Endothelial cell (in vitro differentiated cells): ENCODE measurements around the gene CACNA1F. TPM values are rescaled to one million over a fixed set of nuclear protein-coding genes. Genes with fewer than 3 reads are reported as not detected.

Experiments used
- DNase-seq: peaks from one replicate; pipeline ENCODE4 v3.0.0; 2021; ENCODE audit warnings: low spot score
- H3K27ac Mint-ChIP-seq: one replicate; pipeline ENCODE4 v1.8.0; 2021; ENCODE audit warnings: mixed read lengths, inconsistent platforms; ENCODE audit not compliant: unreplicated experiment
- H3K27me3 Mint-ChIP-seq: one replicate; pipeline ENCODE4 v1.8.0; 2021; ENCODE audit warnings: mild to moderate bottlenecking, moderate library complexity, mixed read lengths, inconsistent platforms; ENCODE audit not compliant: unreplicated experiment
- H3K36me3 Mint-ChIP-seq: one replicate; pipeline ENCODE4 v1.8.0; 2021; ENCODE audit warnings: mild to moderate bottlenecking, low read depth, mixed read lengths, inconsistent platforms; ENCODE audit not compliant: unreplicated experiment
- H3K4me1 Mint-ChIP-seq: one replicate; pipeline ENCODE4 v1.8.0; 2021; ENCODE audit warnings: mild to moderate bottlenecking, mixed read lengths, inconsistent platforms; ENCODE audit not compliant: unreplicated experiment
- H3K4me3 Mint-ChIP-seq: one replicate; pipeline ENCODE4 v1.8.0; 2021; ENCODE audit warnings: mild to moderate bottlenecking, mixed read lengths, inconsistent platforms; ENCODE audit not compliant: unreplicated experiment
- H3K9me3 Mint-ChIP-seq: one replicate; pipeline ENCODE4 v1.8.0; 2021; ENCODE audit warnings: mixed read lengths, inconsistent platforms; ENCODE audit not compliant: unreplicated experiment
- CTCF ChIP-seq: fragments of 200-600 bp; sonication (generic); IDR thresholded peaks from one replicate; pipeline ENCODE4 v1.5.0; 2021; ENCODE audit warnings: antibody characterized with exemption; ENCODE audit not compliant: unreplicated experiment
- total RNA-seq: library from RNA; stranded (reverse); fragmentation: NEBNext Ultra II Directional; extraction: Animal tissue kit (Norgen Biotek cat#: 25700); gene quantifications from one replicate; pipeline ENCODE4 v1.2.1, GENCODE V29; 2021; ENCODE audit not compliant: unreplicated experiment

The CACNA1F gene
- total RNA-seq, 1 donor from 2014 or later: 0.59 TPM

- peaks cover 13% of the 10 kb centered on the region for H3K4me1 Mint-ChIP-seq
- H3K4me3 Mint-ChIP-seq: no peak within 1 kb of the TSS
- peaks cover 16% of the 10 kb centered on the region for H3K27me3 Mint-ChIP-seq
- no peak for DNase-seq
- no peaks in the 10 kb centered on the region for H3K9me3 Mint-ChIP-seq
- H3K27ac Mint-ChIP-seq: no peak within 1 kb of the TSS
- peaks cover 4% of the 10 kb centered on the region for H3K36me3 Mint-ChIP-seq
- TF ChIP-seq CTCF: no peak
Observed at GRCh38 chrX:49264460-49264859, 31.3 kb upstream of the CACNA1F start, which contains the start of gene FOXP3. Gene FOXP3 (minus strand): TSS chrX:49264710. CDS start chrX:49258505, 6,205 bp downstream.

- no peak overlapping the region for H3K4me3 Mint-ChIP-seq
- peaks cover 13% of the 10 kb centered on the region for H3K27me3 Mint-ChIP-seq
- TF ChIP-seq CTCF: no peak
- H3K4me1 Mint-ChIP-seq: peaks cover 5% of the 10 kb centered on the region
- H3K36me3 Mint-ChIP-seq: no peaks in the 10 kb centered on the region
- H3K9me3 Mint-ChIP-seq: no peaks in the 10 kb centered on the region
- no peak for DNase-seq
- no peak overlapping the region for H3K27ac Mint-ChIP-seq
Observed at GRCh38 chrX:49263631-49264030, 30.5 kb upstream of the CACNA1F start.

- no peaks in the 10 kb centered on the region for H3K9me3 Mint-ChIP-seq
- no peak overlapping the region for H3K27ac Mint-ChIP-seq
- no peaks in the 10 kb centered on the region for H3K36me3 Mint-ChIP-seq
Observed at GRCh38 chrX:49262603-49263002, 29.5 kb upstream of the CACNA1F start.

GRCh38 chrX:49260221-49260985 lies 27.3 kb upstream of the CACNA1F start:
- Mint-ChIP-seq H3K4me1 (no peaks in the 10 kb centered on the region), H3K9me3 (no peaks in the 10 kb centered on the region), H3K36me3 (no peaks in the 10 kb centered on the region), H3K27ac (no peak overlapping the region), H3K4me3 (no peak overlapping the region), H3K27me3 (peaks cover 11% of the 10 kb centered on the region)
- DNase-seq: no peak
- TF ChIP-seq CTCF: no peak

More at GRCh38 chrX:49262603-49263002, 29.5 kb upstream of the CACNA1F start:
- Mint-ChIP-seq H3K27me3 (peaks cover 11% of the 10 kb centered on the region), H3K4me1 (peaks cover 3% of the 10 kb centered on the region), H3K4me3 (no peak overlapping the region)
- no peak for DNase-seq
- no peak for TF ChIP-seq CTCF

GRCh38 chrX:49258749-49259124 lies 25.6 kb upstream of the CACNA1F start:
- TF ChIP-seq CTCF: no peak
- Mint-ChIP-seq H3K36me3 (no peaks in the 10 kb centered on the region), H3K27ac (no peak overlapping the region), H3K9me3 (no peaks in the 10 kb centered on the region), H3K27me3 (peaks cover 9% of the 10 kb centered on the region), H3K4me1 (no peaks in the 10 kb centered on the region), H3K4me3 (no peak overlapping the region)
- no peak for DNase-seq
